Brain microvascular endothelial cell (primary cell): ENCODE measurements around the gene AXL.

Experiments
- DNase-seq: peaks from one replicate; pipeline ENCODE4 v3.0.0-alpha.2; 2020
- H3K27ac ChIP-seq: fragments of 250-450 bp; sonication (Bioruptor Pico); 2 replicates; pipeline ENCODE4 v1.5.1; 2020; ENCODE audit warnings: mild to moderate bottlenecking, moderate library complexity
- H3K27me3 ChIP-seq: fragments of 250-450 bp; sonication (Bioruptor Pico); replicated peaks from 2 replicates; pipeline ENCODE4 v1.5.1; 2020; ENCODE audit warnings: mild to moderate bottlenecking
- H3K36me3 ChIP-seq: fragments of 250-450 bp; sonication (Bioruptor Pico); replicated peaks from 2 replicates; pipeline ENCODE4 v1.5.1; 2020; ENCODE audit warnings: mild to moderate bottlenecking
- H3K4me3 ChIP-seq: 2 replicates; pipeline ENCODE4 v1.5.1; 2011; ENCODE audit warnings: low read depth, mild to moderate bottlenecking, control low read depth, low read length, moderate library complexity
- in situ Hi-C: cut with HindIII; loops from 2 replicates; pipeline ENCODE4 v1.10.0; 2017; ENCODE audit warnings: low sequenced_read_pairs, low pct_ligation_motif_present
- TF ChIP-seq, protein P1 (sequence below): IDR thresholded peaks from 2 replicates; pipeline ENCODE4 v1.5.1; 2011; ENCODE audit warnings: low read depth, mild to moderate bottlenecking, moderate library complexity, low read length, control low read depth, inconsistent platforms; ENCODE audit errors: missing control alignments

AXL gene

GRCh38 chr19:41186971-41187883 lies 31.8 kb upstream of the AXL start:
- H3K4me3 ChIP-seq: no peak overlapping the region
- TF ChIP-seq, protein P1, sequence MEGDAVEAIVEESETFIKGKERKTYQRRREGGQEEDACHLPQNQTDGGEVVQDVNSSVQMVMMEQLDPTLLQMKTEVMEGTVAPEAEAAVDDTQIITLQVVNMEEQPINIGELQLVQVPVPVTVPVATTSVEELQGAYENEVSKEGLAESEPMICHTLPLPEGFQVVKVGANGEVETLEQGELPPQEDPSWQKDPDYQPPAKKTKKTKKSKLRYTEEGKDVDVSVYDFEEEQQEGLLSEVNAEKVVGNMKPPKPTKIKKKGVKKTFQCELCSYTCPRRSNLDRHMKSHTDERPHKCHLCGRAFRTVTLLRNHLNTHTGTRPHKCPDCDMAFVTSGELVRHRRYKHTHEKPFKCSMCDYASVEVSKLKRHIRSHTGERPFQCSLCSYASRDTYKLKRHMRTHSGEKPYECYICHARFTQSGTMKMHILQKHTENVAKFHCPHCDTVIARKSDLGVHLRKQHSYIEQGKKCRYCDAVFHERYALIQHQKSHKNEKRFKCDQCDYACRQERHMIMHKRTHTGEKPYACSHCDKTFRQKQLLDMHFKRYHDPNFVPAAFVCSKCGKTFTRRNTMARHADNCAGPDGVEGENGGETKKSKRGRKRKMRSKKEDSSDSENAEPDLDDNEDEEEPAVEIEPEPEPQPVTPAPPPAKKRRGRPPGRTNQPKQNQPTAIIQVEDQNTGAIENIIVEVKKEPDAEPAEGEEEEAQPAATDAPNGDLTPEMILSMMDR: no peak
- no peak for DNase-seq
- no peaks in the 10 kb centered on the region for H3K36me3 ChIP-seq
- in situ Hi-C loops: no loop called here
- H3K27me3 ChIP-seq: peaks cover 3% of the 10 kb centered on the region
- H3K27ac ChIP-seq: no peak overlapping the region

DNA sequence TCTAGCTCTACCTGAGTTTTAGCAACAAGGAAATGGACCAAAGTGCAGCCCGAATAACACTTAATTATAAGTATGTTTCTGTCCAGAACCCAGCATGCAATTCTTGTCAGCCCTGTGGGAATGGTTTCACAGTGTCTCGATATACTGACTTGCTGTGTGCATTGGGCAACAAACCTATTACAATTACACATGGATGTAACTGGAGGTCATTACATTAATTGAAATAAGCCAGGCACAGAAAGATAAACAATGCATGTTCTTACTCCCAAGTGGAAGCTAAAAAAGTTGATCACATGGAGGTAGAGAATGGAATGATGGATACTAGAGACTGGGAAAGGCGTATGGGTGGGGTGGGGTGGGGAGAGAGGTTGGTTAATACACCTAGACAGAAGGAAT lies 31.1 kb upstream of the AXL start:
- TF ChIP-seq, protein P1: no peak
- DNase-seq: no peak
- in situ Hi-C loops: no loop called here

GRCh38 chr19:41189425-41190065 lies 29.5 kb upstream of the AXL start:
- TF ChIP-seq, protein P1: no peak
- no peak overlapping the region for H3K27ac ChIP-seq
- in situ Hi-C loops: no loop called here
- no peak overlapping the region for H3K4me3 ChIP-seq
- no peaks in the 10 kb centered on the region for H3K36me3 ChIP-seq
- DNase-seq: no peak
- peaks cover 3% of the 10 kb centered on the region for H3K27me3 ChIP-seq

More for the DNA sequence above, 31.1 kb upstream of the AXL start:
- peaks cover 3% of the 10 kb centered on the region for H3K27me3 ChIP-seq
- H3K27ac ChIP-seq: no peak overlapping the region
- H3K36me3 ChIP-seq: no peaks in the 10 kb centered on the region
- no peak overlapping the region for H3K4me3 ChIP-seq

- peaks cover 3% of the 10 kb centered on the region for H3K27me3 ChIP-seq
- DNase-seq: no peak
- TF ChIP-seq, protein P1: no peak
- H3K27ac ChIP-seq: no peak within 1 kb of the TSS
- peak within 1 kb of the TSS; percentile 30 for H3K4me3 ChIP-seq
- in situ Hi-C loops: no loop called here
- H3K36me3 ChIP-seq: no peaks in the 10 kb centered on the region
These were observed 26.2 kb upstream of the AXL start, which contains the start of gene CYP2S1 for GRCh38 chr19:41192574-41193429. Gene CYP2S1, plus strand, starts transcription at chr19:41193219. Its CDS starts 46 bp downstream, at chr19:41193265.

GRCh38 chr19:41193430-41194156 lies 25.4 kb upstream of the AXL start:
- in situ Hi-C loops: no loop called here
- no peaks in the 10 kb centered on the region for H3K36me3 ChIP-seq
- no peak overlapping the region for H3K27ac ChIP-seq
- peaks cover 3% of the 10 kb centered on the region for H3K27me3 ChIP-seq
- H3K4me3 ChIP-seq: peak overlapping the region; percentile 30
- TF ChIP-seq, protein P1: no peak
- DNase-seq: no peak
